Natural killer cell (primary cell): ENCODE results near the gene STX4. TPM values are rescaled to one million over a fixed set of nuclear protein-coding genes. Genes with fewer than 3 reads are reported as not detected.

Experiments
- ATAC-seq, 3 donors: fragments of 150-1000 bp in 2 of 3; fragments of 200-7000 bp in 1 of 3; cut with Tn5 transposase; 1 replicate in 1 of 3; 2 replicates in 2 of 3; pipeline ENCODE4 v1.10.0; 2021; ENCODE audit warnings: mild to moderate bottlenecking in 2 of 3, moderate library complexity in 2 of 3
- DNase-seq, 2 donors: peaks; one replicate each; pipeline versions ENCODE4 v3.0.0 to v3.0.0-alpha.2; 2013 to 2021; ENCODE audit warnings: mixed read lengths in 1 of 2
- H3K27ac ChIP-seq: one replicate; pipeline ENCODE4 v1.5.1; 2013; ENCODE audit warnings: mild to moderate bottlenecking, low read length
- H3K27me3 ChIP-seq: one replicate; pipeline ENCODE4 v1.6.1; 2013; ENCODE audit warnings: low read length; ENCODE audit not compliant: control insufficient read depth, insufficient read depth
- H3K36me3 ChIP-seq: one replicate; pipeline ENCODE4 v1.6.1; 2013; ENCODE audit warnings: low read length; ENCODE audit not compliant: control insufficient read depth, insufficient read depth
- H3K4me1 ChIP-seq: one replicate; pipeline ENCODE4 v1.6.1; 2013; ENCODE audit warnings: low read length; ENCODE audit not compliant: control insufficient read depth, insufficient read depth
- H3K4me3 ChIP-seq: one replicate; pipeline ENCODE4 v1.5.1; 2013; ENCODE audit warnings: low read length
- H3K9me3 ChIP-seq: one replicate; pipeline ENCODE4 v1.6.1; 2013; ENCODE audit warnings: low read length; ENCODE audit not compliant: control insufficient read depth, insufficient read depth
- H3K27ac Mint-ChIP-seq, 2 donors: one replicate each; pipeline ENCODE4 v1.8.0; 2022; ENCODE audit warnings: mild to moderate bottlenecking in 2 of 2, mixed read lengths in 2 of 2, moderate library complexity in 1 of 2
- H3K27me3 Mint-ChIP-seq, 2 donors: one replicate each; pipeline ENCODE4 v1.8.0; 2022; ENCODE audit warnings: low read depth in 2 of 2, mixed read lengths in 2 of 2
- H3K36me3 Mint-ChIP-seq: one replicate; pipeline ENCODE4 v1.8.0; 2022; ENCODE audit warnings: mixed read lengths
- H3K4me1 Mint-ChIP-seq, 2 donors: one replicate each; pipeline ENCODE4 v1.8.0; 2022; ENCODE audit warnings: mixed read lengths in 2 of 2
- H3K4me3 Mint-ChIP-seq: one replicate; pipeline ENCODE4 v1.8.0; 2022; ENCODE audit warnings: mild to moderate bottlenecking, moderate library complexity, mixed read lengths
- H3K9me3 Mint-ChIP-seq, 2 donors: one replicate each; pipeline ENCODE4 v1.8.0; 2022; ENCODE audit warnings: mixed read lengths in 2 of 2
- CTCF ChIP-seq: fragments of 200-600 bp; IDR thresholded peaks from one replicate; pipeline ENCODE4 v1.8.0; 2022; ENCODE audit warnings: antibody characterized with exemption
- WGBS: methylation state at CpG from one replicate; pipeline ENCODE4 v1.1.7; 2013; ENCODE audit warnings: missing lambda C conversion rate; ENCODE audit not compliant: insufficient coverage; 5-methylcytosine and 5-hydroxymethylcytosine counted together
- intact Hi-C: fragments of 100-400 bp; cut with micrococcal nuclease; formaldehyde crosslinking; loops from one replicate; pipeline ENCODE4 v1.14.2; 2022
- total RNA-seq, 4 donors: library from RNA; stranded (reverse); fragments of 120-200 nt in 1 of 4; gene quantifications; one replicate each; pipeline versions ENCODE4 v1.2.3 to v1.2.4, GENCODE V29; 2013 to 2022

Gene STX4
- total RNA-seq, 3 donors from 2014 or later (not counting 1 experiment from before 2014, with no cell fraction given) = 128 to 145 (median 133) TPM

DNA sequence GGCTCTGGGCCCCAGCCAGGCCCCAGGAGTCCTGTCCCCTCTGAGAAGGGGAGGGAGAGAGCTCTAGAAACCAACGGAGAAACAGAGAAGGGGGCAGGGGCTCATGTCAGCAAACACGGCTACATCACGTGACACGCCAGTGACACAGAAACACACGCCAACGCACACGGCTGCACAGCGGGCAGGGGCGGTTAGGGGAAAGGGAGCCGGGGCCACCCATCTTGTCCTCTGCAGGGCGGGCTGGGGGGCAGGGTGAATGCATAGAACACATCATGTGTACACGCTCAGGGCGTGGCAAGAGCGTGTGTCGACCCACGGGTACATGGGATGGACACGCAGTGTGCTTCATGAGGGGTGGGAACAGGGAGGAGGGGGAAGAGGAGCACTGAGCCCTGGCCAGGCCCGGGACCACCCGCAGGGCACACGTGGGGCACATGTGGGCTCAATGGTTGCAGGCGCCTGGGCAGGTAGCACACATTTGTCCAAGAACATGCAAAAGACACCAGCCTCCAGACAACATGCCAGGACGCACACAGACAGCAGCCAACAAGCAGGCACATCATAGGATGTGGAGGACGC, 43.8 kb upstream of the STX4 start:
- Mint-ChIP-seq H3K36me3 (no peaks in the 10 kb centered on the region), H3K4me3 (no peak overlapping the region), H3K9me3 (no peaks in the 10 kb centered on the region), H3K4me1 (peaks cover 0 to 20% of the 10 kb centered on the region in 2 donors), H3K27me3 (peaks cover 0 to 3% of the 10 kb centered on the region in 2 donors), H3K27ac (no peak overlapping the region)
- Histone ChIP-seq H3K9me3 (no peaks in the 10 kb centered on the region), H3K4me1 (peaks cover 8% of the 10 kb centered on the region), H3K4me3 (no peak overlapping the region), H3K27ac (no peak overlapping the region), H3K36me3 (no peaks in the 10 kb centered on the region), H3K27me3 (no peaks in the 10 kb centered on the region)
- no peak for TF ChIP-seq CTCF
- DNase-seq (no peak), ATAC-seq (no peak)
- 94% methylated on average over 23 of the region's 23 CpGs for WGBS
- intact Hi-C loops = no loop called here

- no peaks in the 10 kb centered on the region for H3K9me3 Mint-ChIP-seq
- no peaks in the 10 kb centered on the region for H3K36me3 ChIP-seq
- H3K27ac Mint-ChIP-seq = no peak overlapping the region
- no peak overlapping the region for H3K27ac ChIP-seq
- WGBS = 86% methylated on average over 12 of the region's 12 CpGs
- intact Hi-C loops = no loop called here
- no peak overlapping the region for H3K4me3 Mint-ChIP-seq
- no peaks in the 10 kb centered on the region for H3K36me3 Mint-ChIP-seq
- H3K27me3 ChIP-seq = no peaks in the 10 kb centered on the region
- H3K9me3 ChIP-seq = no peaks in the 10 kb centered on the region
- peaks cover 3% of the 10 kb centered on the region for H3K4me1 ChIP-seq
- H3K27me3 Mint-ChIP-seq = peaks cover 0 to 4% of the 10 kb centered on the region in 2 donors
- no peak for ATAC-seq
- TF ChIP-seq CTCF = no peak
- peaks cover 0 to 16% of the 10 kb centered on the region in 2 donors for H3K4me1 Mint-ChIP-seq
- no peak overlapping the region for H3K4me3 ChIP-seq
- no peak for DNase-seq
Measured at GRCh38 chr16:30990105-30990504, 43.3 kb upstream of the STX4 start.

DNA sequence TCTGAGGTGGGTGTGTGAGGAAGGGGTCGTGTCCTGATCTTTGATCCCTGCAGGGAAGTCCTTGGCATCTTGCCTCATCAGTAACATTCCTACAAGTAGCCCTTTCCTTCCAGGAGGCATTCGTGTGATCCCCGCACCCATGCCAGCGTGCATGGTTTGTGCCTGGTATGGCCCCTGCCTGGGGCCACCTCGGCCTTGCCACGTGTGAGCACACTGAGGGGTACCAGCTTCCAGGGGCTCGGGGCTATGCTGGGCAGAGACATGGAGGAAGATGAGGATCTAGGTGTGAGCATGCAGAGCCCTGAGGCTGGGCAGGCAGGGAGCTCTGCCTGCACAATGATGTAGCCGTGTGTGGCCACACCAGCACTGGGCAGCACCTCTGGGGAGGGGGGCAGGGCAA, 42.3 kb upstream of the STX4 start:
- ATAC-seq = no peak
- no peak for TF ChIP-seq CTCF
- Mint-ChIP-seq H3K36me3 (no peaks in the 10 kb centered on the region), H3K27ac (no peak overlapping the region), H3K27me3 (peaks cover 0 to 6% of the 10 kb centered on the region in 2 donors), H3K4me1 (peaks cover 0 to 12% of the 10 kb centered on the region in 2 donors), H3K9me3 (no peaks in the 10 kb centered on the region), H3K4me3 (no peak overlapping the region)
- Histone ChIP-seq H3K4me1 (no peaks in the 10 kb centered on the region), H3K4me3 (no peak overlapping the region), H3K27ac (no peak overlapping the region), H3K27me3 (no peaks in the 10 kb centered on the region), H3K9me3 (no peaks in the 10 kb centered on the region), H3K36me3 (no peaks in the 10 kb centered on the region)
- DNase-seq = no peak
- intact Hi-C loops = no loop called here
- WGBS = 77% methylated on average over 8 of the region's 8 CpGs

- WGBS = 91% methylated on average over 21 of the region's 21 CpGs
- no peak for TF ChIP-seq CTCF
- Histone ChIP-seq H3K27ac (no peak overlapping the region), H3K4me1 (peaks cover 9% of the 10 kb centered on the region), H3K9me3 (no peaks in the 10 kb centered on the region), H3K36me3 (no peaks in the 10 kb centered on the region), H3K27me3 (no peaks in the 10 kb centered on the region), H3K4me3 (no peak overlapping the region)
- ATAC-seq (no peak), DNase-seq (no peak)
- Mint-ChIP-seq H3K9me3 (no peaks in the 10 kb centered on the region), H3K27ac (no peak overlapping the region), H3K4me3 (no peak overlapping the region), H3K27me3 (peaks cover 0 to 9% of the 10 kb centered on the region in 2 donors), H3K4me1 (peaks cover 0 to 13% of the 10 kb centered on the region in 2 donors), H3K36me3 (no peaks in the 10 kb centered on the region)
- intact Hi-C loops = no loop called here
Measured at GRCh38 chr16:30992276-30992780, 41.0 kb upstream of the STX4 start.
